ENCODE results near the gene METTL1.
"Not testable (repeated sequence)": the region's sequence is repeated elsewhere in the genome, so short reads cannot be mapped to it uniquely, and the experiment has no call there.

The METTL1 gene

DNA sequence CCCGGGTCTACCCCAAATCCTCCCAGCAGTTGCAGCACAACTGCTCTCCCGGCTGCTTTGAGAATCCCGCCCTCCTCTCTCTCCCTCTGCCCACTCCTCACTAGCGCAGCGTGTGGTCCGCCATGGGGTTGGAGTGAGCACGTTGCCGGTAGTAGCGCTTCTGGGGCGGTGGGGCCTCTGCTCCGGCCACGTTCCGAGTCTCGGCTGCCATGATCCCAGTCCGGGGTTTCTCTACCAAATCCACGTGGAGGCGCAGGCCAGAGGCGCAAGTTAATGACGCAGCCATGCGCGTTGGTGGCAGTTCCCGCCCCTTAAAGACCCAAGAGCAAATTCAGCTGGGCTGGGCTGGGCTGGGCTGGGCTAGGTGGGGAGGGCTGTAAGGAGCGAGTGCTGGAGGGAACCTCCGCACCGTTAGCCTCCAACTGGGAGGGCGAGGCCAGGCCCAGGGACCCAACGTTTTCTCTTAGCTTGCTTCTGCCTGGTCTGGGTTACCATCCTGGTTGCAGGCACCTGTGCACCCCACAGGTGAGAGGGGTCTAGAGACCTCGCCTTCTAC is at the start of gene METTL1:
TSS of gene METTL1 (minus strand) at position 233 of the 556 bp plus-strand sequence. CDS start at position 211, 22 bp downstream.
- peak; percentile 89 to 92 for DNase-seq (ENCODE audit: low read depth in 2 of 2)

DNA sequence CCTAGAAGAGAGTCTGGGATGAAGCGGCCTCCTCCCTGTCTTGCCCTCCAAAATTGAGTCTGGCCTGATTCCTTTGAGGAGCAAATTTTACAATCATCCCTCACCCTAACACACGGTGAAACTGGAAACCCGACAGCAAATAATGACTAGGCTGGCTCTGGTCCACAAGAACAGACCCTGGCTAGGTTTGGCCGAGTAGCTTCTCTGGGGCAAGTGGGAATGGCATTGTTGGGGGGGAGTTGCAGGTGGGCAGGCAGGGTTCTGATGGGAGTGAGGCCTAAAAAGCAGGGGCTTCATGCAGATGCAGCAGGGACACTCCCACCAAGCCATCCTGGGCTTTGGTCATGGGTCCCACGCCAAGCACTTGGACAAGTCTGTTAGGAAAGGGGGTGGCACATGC is 49.1 kb upstream of the METTL1 start:
- DNase-seq (ENCODE audit: low read depth in 2 of 2): not testable (repeated sequence)

DNA sequence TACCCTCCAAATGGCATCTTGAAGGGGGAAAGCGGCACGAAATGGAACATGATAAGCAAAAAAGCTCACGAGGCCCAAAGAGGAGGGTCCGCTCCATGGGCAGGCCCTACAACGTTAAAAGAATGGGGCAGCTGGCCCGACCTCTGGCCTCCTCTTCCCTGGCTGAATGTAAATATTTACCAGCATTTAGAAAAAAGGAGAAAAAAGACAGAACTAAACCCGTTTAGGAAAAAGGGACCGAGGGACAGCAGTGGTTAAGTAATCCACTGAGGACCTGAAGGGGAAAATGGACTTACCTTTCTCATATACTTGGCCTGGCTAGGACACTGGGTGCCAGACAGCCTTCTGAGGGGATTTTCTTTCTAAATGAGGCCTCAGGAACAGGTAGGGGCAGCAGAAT is 48.2 kb upstream of the METTL1 start:
- DNase-seq (ENCODE audit: low read depth in 2 of 2): not testable (repeated sequence)

DNA sequence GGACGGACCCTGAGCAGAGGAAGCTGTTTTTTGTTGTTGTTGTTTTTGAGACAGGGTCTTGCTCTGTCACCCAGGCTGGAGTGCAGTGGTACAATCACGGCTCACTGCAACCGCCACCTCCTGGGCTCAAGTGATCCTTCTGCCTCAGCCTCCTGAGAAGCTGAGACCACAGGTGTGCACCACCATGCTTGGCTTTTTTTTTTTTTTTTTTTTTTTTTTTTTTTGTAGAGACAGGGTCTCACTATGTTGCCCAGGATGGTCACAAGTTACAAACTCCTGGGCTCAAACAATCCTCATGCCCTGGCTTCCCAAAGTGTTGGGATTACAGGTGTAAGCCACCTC is 46.1 kb upstream of the METTL1 start:
- DNase-seq (ENCODE audit: low read depth in 2 of 2): not testable (repeated sequence)

DNA sequence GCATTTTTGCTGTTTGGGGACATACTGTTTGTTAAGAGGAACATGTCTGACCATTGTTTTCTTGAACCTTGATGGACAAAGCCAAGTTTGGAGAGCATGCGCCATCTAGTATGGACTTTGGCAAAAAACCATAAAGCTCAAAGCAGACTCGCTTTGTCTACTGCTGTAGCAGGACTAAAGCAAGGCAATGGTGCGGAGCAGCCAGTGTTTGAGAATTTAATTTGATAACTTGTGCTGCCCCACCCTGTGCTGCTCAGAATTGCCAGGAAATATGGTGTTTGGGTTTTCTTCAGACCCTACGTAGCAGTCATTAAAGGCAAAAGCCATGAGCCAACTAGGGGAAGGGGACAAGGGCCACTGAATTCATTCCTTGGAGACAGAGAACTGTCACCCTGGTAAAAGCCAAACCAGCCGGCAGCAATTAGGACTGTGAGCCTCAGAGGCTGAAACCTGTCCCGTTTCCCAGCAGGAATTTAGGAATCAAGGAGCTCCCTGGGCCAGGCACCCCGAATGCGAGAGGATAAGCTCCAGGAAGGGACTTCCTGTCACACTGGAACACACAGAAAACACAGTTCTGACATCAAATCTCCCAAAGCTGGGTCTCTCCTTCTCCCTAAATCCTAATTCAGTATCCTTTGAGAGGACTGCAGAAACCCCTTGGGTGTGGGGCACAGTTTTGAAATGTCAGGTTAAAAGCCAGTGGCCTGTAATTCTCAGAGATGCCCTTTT is 45.5 kb upstream of the METTL1 start:
- DNase-seq (ENCODE audit: low read depth in 2 of 2): no peak

DNA sequence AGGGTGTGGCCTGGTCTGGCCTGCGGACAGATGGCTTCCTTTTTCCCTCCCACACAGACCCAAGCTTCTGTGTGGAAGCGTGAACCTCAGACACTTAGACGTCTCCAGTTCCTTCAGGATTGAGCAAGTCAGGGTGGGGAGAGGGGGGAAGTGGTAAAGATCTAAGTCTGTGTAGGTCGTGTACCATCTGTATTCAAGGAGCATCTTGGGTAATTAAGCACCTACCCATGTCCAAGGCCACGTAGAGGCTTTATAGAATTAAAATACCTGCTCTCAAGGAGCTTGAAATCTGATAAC is 44.9 kb upstream of the METTL1 start:
- DNase-seq (ENCODE audit: low read depth in 2 of 2): no peak

DNA sequence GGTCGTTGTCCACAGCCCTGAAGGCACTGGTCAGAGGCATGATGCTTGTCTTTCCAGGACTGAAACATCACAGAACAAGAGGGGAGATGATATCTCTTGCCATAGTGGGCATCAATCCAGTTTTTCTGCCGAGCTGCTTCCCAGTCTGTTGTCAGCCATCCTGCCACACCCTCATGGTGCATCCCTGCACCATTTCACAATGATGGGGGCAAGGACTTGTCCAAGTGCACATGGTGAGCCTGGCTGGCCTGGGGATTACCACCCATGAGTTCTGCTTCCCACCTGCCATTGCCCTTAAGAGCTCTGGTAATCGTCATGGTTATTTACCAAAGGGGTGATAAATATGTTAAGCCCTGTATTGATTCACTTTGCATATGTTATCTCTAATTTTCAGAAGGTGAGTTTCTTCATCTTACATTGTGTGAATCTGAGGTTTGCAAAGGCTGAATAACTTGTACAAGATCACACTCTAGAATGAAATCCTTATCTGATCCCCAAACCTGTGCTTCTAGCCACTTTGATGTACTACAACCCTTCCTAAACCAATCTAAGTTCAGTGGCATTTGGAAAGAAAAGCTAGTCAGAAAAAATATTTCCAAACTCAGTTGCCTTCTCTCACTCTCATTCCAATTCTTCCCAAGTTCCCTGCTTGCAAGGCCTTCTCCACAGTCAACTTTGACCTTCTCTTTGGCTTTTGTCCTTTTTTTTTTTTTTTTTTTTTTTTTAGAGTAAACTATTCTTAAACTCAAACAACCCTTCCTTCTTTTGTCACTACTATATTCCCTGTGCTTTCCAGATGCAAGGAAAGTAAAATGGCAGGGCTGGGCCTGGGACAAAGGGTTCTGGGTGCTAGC is 44.3 kb upstream of the METTL1 start:
- DNase-seq (ENCODE audit: low read depth in 2 of 2): no peak

DNA sequence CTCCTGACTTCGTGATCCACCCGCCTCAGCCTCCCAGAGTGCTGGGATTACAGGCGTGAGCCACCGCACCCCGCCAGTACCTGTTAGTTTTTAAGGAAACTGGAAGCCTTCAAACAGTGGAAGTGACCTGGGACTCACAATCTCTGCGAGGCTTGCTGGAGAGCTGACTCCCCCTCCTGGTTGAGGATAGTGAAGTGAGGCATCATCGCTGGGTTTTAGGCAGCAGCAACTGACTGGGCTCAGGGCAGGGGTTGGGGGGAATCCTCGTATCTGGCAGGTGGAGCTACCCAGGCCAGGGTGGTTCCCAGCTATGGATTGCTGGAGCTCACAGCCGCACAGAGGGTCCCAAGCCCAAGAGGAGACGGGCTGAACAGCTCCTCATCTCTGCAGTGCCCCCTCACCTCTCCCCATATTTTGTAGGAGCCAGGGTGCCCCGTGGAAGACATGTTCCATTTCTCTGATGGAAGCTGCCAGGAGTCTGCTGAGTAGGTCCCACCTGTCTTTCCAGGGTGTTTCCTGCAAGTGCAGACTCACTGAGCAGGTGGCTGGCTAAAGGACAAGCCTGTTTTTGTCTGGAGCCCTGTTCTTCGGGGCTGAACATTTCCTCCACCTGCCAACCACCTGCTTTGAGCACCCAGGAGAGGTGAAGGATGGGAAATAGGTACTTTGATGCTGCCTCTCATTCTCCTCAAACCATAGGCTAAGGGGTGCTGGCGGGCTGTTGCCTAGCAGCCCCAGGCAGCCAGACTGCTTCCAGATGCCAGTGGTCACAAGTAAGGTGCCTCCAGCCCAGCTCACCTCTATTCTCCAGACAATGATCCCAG is 43.5 kb upstream of the METTL1 start:
- DNase-seq (ENCODE audit: low read depth in 2 of 2): no peak

DNA sequence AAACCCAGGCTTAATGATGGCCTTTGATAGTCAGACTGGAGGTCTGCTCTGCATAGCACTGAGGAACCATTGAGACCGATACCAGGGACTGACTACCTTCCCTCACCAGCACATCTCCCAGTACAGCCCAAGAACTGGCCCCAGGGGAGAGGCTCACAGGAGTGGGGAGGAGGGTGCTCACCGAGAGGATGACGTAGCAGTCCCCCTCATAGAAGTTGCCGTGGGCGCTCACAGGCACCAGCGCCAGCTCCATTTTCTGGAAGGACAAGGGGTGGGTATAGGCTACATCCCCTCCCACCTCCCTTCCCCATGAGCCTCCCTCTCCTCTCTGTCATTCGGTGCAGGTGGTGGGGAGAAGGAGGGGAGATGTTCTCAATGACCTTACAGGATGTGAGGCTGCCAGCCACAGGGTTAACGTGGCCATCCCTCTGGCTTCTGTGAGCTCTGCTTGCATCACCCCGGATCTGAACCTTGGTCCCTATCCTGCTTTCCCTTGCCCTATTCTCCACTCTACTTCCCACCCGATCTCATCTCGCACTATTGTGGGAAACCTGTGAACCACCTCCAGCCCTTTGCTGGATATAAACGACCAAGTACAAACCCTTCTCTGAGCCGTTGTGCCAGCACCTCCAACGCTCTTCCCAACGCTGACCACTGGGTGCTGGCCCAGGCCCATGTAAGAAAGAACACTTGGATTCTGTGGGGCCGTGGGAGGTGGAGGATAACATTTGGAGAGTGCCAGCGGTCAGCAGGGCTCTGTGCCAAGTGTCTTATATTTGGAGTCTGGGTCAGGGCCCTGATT is 42.3 kb upstream of the METTL1 start:
- no peak for DNase-seq (ENCODE audit: low read depth in 2 of 2)

DNA sequence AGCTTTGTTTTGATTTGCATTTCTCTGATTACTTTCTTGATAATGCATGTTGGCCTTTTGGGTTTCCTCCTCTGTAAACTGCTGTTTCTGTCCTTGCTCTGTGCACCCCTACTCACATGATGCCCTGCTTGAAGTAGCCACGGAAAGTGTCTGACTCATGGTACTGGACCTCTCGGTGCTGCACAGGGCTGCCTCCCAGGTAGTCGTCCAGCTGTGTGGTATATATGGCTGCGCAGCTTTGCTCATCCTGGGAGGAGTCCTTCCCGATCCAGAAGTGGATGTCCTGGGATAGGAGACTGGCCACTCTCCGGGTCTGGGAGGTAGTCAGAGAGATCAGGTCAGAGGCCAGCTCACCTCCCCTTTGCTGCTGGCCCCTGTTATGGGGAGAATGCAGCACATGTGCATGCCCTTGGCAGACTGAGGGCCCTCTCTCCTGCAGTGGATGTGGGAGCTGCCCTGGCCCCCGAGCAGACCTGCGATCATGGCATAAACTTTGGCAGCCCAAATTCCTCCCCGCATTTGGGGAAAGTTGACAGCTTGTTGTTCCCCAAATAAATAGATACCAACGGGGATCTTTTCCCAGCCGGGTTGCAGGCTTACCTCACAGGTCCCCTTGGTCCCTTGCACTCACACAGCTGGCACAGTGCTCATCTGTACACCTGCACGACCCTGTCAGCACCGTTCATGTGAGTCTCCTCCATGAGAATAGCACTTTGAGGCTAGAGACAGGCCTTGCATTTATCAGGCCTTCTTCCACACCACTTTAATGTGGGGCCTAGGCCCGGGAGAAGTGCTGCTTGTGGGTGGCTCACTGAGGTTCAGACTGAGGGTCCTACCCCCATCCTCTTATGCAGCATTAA is 41.4 kb upstream of the METTL1 start:
- no peak for DNase-seq (ENCODE audit: low read depth in 2 of 2)

DNA sequence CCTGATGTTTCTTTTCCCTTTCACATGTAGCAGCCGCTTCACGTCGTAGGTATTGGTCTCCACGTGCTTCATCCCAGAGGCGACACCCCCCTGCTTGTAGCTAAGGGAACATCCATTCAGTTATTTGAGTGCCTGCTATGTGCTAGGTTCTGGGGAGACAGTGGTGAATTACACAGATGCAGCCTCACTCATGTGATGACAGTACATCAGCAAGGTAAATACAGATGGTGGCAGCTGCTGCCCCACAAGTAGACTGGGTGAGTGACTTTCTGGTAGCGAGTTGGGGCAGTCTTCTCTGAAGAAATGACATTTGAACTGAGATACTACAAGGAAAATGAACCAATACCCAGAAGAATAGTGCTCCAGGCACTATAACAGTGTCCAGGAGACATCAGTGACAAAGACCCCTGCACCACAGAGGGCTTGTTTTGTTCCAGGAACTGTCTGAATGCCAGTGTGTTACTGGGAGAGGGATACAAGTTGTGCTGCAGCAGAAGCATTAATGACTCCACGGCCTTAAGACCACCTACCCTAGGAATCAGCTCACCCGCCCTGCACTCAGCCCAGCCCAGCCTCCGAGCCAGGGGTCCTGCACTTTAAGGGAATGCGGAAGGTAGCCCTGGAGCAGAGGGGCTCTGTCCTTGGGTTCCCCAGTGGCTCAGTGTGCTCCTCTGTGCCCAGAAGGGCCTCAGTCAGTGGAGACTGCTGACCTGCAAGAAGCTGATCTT is 39.3 kb upstream of the METTL1 start:
- no peak for DNase-seq (ENCODE audit: low read depth in 2 of 2)

DNA sequence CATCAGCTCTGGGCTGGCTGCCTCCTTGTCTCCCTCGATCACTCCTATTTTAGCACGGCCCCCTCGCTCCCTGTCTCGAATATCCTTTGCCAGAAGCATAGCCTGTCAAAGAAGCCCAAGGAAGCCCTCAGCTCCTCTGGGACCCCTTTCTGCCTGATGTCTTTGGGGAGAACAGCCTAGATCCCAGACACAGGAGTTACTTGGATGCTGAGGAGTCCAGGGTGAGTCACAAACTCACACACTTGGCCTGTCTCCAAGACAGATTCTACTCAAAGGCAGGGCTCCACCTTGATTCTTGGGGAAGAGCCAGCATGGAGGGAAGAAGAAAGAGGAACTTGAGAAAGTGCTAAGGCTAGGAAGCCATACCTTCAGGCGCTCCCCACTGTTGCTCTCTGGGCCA is 38.5 kb upstream of the METTL1 start:
- peak; percentile 33 to 39 for DNase-seq (ENCODE audit: low read depth in 2 of 2)

DNA sequence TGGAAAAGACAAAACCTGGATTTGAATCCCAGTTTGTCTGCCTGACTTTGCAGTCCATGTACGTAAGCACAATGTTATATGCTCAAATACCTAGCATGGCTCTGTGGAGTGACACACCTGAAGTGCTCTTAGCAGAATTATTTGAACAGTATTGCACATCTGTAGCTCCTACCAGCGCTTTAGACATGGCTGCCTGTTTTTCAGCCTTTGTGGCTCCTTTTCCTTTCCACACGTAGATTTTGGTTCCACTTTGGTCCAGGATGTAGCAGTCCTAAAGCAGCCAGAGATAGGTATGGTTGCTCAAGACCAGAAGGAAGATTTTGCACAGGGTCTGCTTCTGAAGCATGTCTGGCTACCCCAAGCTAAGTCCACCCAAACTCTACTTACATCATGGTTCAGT is 37.5 kb upstream of the METTL1 start:
- DNase-seq (ENCODE audit: low read depth in 2 of 2): no peak

DNA sequence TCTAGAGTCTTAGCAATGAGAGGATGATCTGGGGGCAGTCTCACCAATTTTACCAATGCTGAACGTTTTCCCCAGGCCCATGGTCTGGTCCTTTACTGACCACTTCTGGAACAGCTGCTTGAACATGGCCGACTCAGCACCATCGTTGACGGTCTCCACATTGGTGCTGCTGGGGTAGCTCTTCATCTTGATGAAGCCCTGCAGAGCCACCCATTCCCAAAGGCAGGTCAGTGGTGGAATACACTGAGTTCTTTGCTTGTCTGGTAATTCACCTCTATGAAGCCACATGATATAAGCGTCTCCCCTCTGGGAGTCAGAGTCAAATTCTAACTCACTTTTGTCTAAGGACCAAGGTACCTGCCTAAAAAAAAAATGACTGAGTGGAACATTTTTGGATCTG is 36.4 kb upstream of the METTL1 start:
- DNase-seq (ENCODE audit: low read depth in 2 of 2): no peak

DNA sequence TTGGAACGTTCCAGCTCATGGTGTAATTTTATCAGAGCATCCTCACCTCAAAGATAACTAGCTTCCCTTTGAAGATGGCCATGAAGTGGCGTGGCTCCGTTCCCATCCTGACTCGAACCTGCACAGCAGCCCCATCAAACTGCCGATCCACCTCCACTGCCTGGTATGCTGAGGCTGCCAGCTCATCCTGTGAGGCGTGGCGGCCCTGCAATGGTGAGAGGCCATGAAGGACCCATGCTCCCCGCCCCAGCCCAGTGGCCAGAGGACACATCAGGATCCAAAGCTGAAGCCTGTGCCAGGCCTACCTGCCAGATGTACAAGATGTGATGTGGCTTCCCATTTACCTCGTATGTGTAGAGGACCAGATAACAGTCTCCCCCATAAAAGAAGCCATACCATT is 35.4 kb upstream of the METTL1 start:
- no peak for DNase-seq (ENCODE audit: low read depth in 2 of 2)

DNA sequence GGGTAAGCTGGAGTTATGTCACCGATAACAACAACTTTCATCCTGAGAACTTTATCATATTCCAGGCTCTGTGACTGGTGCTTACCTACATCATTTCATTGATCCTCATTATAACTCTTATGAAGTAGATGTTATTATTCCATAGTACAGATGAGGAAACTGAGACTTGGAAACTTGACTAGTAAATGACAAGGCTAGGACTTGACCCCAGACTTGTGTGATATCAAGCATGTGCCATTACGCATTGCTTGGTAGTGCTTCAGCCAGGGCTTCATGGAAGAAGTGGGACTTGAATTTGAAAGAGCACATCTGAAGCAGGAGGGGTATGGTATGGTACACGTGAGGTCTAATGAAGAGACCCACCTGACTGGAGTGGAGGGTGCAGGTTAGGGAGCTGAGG is 34.8 kb upstream of the METTL1 start:
- DNase-seq (ENCODE audit: low read depth in 2 of 2): no peak

DNA sequence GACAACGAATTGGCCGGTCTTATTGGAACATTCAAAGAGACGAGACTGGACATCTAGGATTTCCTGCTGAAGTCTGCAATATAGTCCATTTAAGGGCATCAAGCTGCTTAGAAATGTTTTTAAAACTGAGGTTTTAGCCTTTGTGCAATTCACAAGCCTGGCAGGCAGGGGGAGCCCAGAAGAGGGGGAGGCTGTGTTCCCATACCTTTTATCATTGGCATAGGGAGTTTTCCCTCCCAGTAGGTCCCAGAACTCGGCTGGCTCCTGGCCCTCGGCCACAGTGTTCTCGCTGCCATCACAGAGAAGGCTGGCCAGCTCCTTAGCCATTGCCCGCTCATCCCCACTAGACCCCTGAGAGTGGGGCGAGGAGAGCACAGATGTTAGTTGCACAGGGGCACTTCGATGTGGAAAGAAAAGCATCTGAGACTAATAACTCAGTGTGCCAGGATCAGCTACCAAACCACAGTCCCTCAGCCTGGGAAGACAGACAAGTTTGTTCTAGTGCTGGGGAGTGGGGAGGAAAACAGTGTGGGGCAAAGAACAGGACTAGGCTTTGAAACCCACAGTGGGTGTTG is 31.5 kb upstream of the METTL1 start:
- DNase-seq (ENCODE audit: low read depth in 2 of 2): no peak

DNA sequence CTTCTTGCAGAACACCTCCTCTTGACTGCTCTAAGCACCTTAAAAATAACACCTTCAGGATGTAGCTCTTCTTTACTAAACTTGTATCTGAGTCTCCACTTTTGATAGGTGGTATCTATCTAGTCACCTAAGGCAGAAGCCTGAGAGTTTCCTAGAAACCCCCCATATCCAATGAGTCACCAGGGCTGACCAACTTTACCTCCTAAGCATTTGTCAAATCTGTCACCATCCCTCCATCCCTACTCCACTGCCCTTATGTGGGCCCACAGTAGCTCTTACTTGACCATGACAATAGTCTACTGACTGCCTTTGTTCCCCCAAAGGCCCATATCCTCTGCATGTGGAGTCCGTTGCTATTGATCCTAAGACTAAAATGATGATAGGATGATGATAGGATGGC is 30.7 kb upstream of the METTL1 start:
- no peak for DNase-seq (ENCODE audit: low read depth in 2 of 2)

DNA sequence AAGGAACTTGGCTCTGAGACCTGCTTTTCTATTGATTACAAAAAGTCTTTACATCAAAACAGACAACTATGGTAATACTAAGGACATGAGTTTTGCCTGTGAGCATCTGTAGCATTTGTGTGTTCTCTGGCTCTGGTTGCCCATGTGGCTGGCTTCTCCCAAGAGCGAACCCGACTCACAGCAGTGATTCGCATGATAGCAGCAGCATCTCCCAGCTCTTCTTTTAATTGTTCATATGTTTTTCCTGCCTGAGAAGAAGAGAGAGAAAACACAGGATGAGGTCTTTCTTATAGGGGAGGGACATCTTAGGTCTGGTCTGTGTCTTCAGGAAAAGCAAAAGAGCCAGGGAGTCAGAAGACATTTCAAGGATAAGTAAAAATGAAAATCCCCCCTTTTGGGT is 29.1 kb upstream of the METTL1 start:
- DNase-seq (ENCODE audit: low read depth in 2 of 2): no peak
